ENCODE measurements around the gene VPS37B.

GRCh38 chr12:122927756-122928403, 32.0 kb upstream of the VPS37B start:
- TF ChIP-seq YY1 (IDR thresholded peaks at IDR 0.05; ENCODE audit: insufficient read depth, insufficient read length) (no peak), ZNF274 (IDR thresholded peaks at IDR 0.05; ENCODE audit: low read depth, low read length) (no peak), SUZ12 (IDR thresholded peaks at IDR 0.05; ENCODE audit: extremely low read depth, insufficient read depth, insufficient read length) (no peak)
